NB4 (cell line): ENCODE results near the gene GLI1.

Experiments
- CTCF ChIP-seq: IDR thresholded peaks from one replicate; pipeline ENCODE4 v1.5.1; 2012; ENCODE audit warnings: low read depth, low read length
- POLR2A ChIP-seq: IDR thresholded peaks from 2 replicates; pipeline ENCODE4 v1.6.1; 2011; ENCODE audit warnings: mild to moderate bottlenecking; ENCODE audit not compliant: insufficient read length; ENCODE audit errors: extremely low read depth

GRCh38 chr12:57415088-57415487 lies 44.5 kb upstream of the GLI1 start:
- TF ChIP-seq CTCF (no peak), POLR2A (no peak)
